K562 (cell line): ENCODE results near the gene AKNAD1.

Source experiments
- FOS ChIP-seq: IDR thresholded peaks from 3 replicates; pipeline ENCODE4 v1.6.1; 2011; ENCODE audit not compliant: insufficient read length; ENCODE audit errors: extremely low read depth
- KAT8 ChIP-seq: fragments of 450-650 bp; IDR thresholded peaks from 2 replicates; pipeline ENCODE4 v1.6.1; 2016; ENCODE audit warnings: low read depth, mild to moderate bottlenecking
- MTA1 ChIP-seq: fragments of 450-650 bp; IDR thresholded peaks from 2 replicates; pipeline ENCODE4 v1.6.1; 2017; ENCODE audit warnings: borderline replicate concordance
- POLR2A ChIP-seq: fragments of 450-650 bp; conservative IDR thresholded peaks from 2 replicates; pipeline ENCODE4 v1.6.1; 2016
- ZBTB17 ChIP-seq: fragments of 450-650 bp; formaldehyde crosslinking; IDR thresholded peaks from 2 replicates; pipeline ENCODE4 v1.4.0; 2020; ENCODE audit warnings: mild to moderate bottlenecking
- ZSCAN29 ChIP-seq: fragments of 450-650 bp; IDR thresholded peaks from 2 replicates; pipeline ENCODE4 v1.6.1; 2017
- TF ChIP-seq, protein P1 (sequence below), 3 experiments: IDR thresholded peaks in 2 of 3; conservative IDR thresholded peaks in 1 of 3; 2 replicates each; pipeline ENCODE4 v1.5.1; 2011 to 2012; ENCODE audit warnings: low read length in 3 of 3, mild to moderate bottlenecking in 3 of 3, control low read depth in 2 of 3, improper control_type of control experiment in 1 of 3, inconsistent platforms in 1 of 3, low read depth in 1 of 3, mixed read lengths in 1 of 3, moderate library complexity in 1 of 3; ENCODE audit not compliant: insufficient read depth in 2 of 3

DNA sequence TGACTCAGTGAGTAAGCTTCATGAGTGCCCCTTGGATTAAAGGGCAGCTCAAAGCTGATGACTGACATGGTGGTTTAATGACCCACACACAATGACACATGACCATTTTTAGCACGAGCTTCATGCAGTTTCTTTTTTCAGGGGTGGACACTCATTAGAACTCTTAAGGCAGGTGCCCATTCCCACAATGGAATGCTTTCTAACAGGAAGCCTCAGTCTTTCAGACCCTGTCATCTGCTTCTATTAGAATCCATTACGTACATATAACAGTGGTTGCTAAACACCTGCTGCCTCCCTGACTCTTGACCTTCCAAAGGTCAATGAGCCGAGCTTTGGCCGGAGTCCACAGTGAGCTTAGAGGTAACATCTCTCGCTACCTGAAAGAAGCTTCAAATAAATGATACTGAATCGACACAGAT lies 27.4 kb downstream of the AKNAD1 start:
- TF ChIP-seq MTA1 (no peak), FOS (no peak), ZSCAN29 (no peak), POLR2A (no peak), KAT8 (no peak), ZBTB17 (CRISPR knock-in tag) (no peak)
- TF ChIP-seq, protein P1, sequence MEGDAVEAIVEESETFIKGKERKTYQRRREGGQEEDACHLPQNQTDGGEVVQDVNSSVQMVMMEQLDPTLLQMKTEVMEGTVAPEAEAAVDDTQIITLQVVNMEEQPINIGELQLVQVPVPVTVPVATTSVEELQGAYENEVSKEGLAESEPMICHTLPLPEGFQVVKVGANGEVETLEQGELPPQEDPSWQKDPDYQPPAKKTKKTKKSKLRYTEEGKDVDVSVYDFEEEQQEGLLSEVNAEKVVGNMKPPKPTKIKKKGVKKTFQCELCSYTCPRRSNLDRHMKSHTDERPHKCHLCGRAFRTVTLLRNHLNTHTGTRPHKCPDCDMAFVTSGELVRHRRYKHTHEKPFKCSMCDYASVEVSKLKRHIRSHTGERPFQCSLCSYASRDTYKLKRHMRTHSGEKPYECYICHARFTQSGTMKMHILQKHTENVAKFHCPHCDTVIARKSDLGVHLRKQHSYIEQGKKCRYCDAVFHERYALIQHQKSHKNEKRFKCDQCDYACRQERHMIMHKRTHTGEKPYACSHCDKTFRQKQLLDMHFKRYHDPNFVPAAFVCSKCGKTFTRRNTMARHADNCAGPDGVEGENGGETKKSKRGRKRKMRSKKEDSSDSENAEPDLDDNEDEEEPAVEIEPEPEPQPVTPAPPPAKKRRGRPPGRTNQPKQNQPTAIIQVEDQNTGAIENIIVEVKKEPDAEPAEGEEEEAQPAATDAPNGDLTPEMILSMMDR (IDR thresholded peaks at IDR 0.05 in 2 of 3, conservative IDR thresholded peaks at IDR 0.05 in 1 of 3; ENCODE audit: insufficient read depth in 2 of 3, low read depth in 1 of 3, low read length in 3 of 3) = no peak
